GM19043 (cell line): Measurements from ENCODE around the gene APBA2.

Experiments used
- ATAC-seq: cut with Tn5 transposase; IDR thresholded peaks from one replicate; pipeline ENCODE4 v1.9.1; 2021; ENCODE audit warnings: low read depth; ENCODE audit not compliant: unreplicated experiment

The APBA2 gene

DNA sequence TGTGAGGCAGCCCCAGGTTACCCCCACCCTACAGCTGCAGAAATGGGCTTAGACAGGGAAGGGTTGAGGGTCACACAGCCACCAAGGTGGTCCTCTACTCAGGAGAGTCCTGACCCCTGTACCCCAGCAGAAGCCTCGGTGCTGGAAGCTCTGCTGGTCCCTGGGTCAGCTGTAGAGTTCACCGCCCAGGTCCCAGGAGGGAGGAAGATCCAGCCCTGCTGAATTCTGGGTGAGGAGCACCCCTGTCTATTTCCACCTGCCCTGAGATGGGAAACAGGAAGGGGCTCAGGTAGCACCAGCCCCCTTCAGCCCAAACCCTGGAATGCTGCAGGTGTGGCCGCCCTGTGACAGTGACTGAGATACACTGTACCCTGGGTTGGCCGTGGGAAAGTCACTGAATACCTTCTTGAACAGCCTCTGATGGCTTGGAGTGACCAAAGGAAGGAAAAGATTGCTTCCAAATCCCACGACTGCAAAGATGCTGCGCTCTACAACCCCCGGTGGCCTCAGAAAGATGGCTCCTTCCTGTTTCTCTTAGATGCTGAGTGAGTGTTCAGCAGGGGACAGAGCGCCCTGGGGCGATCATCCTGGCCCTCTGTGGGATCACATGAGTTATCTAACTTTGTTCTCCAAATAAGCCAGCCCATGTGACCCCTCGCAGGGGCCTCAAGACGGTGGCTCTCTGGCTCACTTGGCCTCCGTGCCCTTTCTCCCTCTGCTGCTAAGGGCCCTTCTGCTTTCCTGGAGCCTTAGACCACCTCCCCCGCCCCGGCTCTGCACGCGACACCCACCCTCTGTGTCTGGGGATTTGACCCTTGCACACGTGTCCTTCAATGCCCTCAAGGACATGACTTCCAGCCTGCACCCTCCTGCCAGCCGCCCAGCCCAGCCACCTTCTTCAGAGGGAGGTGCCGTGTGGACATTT lies 242.0 kb downstream of the APBA2 start:
- no peak for ATAC-seq

DNA sequence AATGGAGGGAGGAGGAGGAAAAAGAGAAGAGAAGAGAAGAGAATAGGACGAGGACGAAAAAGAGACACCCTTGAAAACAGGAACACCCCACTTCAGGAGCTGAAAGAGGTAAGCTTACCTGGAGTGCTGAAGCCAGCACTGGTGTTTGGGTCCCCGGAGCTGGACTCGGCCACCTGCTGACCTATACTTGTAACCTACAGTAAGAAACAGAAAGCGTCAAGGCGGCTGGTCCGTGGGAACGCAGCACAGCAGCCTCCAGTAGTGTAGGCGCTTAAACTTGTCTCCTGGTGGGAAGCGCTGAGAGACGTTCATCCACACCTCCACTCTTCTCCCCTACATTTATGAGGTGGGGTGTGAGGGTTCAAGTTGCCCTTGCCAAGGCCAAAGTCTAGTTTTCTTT lies 242.9 kb downstream of the APBA2 start:
- ATAC-seq = no peak

DNA sequence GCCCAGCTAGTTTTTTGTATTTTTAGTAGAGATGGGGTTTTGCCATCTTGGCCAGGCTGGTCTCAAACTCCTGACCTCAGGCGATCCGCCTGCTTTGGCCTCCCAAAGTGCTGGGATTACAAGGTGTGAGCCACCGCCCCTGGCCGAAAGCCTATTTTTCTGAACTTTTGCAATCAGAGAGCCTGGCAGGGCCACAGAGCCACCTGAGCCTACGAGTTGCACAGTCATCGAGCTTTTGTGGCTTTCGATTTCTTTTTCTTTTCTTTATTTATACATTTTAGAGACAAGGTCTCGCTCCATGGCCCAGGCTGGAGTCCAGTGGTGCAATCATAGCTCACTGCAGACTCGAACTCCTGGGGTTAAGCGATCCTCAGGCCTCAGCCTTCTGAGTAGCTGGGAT lies 243.4 kb downstream of the APBA2 start:
- no peak for ATAC-seq

DNA sequence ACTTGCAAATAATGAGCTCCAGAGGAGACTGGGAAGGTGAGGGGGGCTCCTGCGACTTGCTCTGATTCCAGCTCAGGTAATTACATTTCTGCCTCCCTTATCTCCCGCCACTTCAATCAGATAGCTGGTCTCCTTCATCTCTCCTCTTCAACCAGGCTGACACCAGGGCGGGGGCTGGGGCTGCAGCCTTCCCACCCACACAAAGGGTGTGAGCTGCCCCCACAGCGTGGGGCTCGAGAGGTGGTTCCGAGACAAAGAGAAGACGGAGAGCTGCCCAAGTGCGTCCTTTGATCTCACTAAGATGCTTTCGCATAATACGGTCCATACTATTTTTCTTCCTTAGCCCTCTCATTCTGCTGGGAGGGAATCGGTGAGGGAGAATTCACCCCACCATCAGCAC lies 244.2 kb downstream of the APBA2 start:
- ATAC-seq = no peak

DNA sequence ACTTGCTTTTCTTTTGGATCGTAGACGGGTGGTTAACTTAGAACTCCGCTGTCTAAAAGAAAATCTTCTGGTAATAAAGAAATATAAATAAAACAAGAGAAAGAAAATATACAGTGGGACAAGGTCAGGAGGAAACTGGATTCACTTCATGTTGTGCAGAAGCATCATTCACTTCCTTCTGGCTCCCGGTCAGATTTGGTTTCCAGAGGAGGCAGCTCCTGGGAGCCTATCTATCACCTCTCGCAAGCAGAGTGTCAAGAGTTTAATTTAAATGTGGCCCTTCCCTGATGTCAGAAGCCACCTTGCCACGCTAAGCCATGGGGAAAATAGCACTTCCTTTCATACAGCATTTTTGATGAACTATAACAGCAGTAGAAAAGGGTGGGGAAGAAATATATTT lies 244.7 kb downstream of the APBA2 start:
- no peak for ATAC-seq

DNA sequence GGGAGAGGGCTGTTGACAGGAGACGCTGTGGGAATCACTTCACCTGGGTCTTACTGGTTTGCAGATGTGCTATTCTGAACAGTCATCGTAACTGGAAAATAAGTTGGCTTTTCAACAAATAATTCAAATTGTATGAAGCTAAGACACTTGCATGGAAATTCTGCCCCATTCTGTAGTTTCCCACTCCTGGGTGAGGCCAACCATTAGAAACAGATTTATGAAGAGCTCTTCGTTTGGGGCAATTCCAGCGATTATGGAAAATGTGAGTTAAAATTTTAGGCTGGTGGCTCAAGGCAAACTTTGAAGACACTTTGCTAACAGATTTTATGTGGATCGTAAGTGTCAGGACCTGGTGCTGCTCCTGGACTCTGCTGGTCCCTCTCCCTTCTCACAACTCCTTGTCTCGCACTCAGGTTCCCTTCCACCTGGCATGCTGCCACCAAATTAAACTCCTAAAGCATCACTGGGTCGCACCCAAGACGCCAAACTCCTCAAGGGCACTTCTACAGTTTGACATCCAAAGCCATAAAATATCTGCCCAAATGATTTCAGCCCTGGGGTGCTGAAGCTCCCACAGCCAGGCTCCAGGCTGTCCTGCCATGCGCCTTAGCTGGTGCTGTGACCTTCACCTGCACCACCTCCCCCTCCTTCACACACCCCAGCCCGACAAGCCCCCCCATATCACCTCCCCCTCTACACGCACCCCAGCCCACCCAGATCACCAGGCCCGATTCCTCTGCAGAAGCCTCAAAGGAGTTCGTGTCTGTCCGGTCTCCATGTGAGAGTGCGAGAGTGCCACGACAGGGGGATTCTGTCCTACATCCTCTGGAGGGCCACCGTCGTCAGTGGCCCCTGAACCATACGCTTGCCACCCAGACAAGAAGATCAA lies 245.4 kb downstream of the APBA2 start:
- ATAC-seq = no peak

DNA sequence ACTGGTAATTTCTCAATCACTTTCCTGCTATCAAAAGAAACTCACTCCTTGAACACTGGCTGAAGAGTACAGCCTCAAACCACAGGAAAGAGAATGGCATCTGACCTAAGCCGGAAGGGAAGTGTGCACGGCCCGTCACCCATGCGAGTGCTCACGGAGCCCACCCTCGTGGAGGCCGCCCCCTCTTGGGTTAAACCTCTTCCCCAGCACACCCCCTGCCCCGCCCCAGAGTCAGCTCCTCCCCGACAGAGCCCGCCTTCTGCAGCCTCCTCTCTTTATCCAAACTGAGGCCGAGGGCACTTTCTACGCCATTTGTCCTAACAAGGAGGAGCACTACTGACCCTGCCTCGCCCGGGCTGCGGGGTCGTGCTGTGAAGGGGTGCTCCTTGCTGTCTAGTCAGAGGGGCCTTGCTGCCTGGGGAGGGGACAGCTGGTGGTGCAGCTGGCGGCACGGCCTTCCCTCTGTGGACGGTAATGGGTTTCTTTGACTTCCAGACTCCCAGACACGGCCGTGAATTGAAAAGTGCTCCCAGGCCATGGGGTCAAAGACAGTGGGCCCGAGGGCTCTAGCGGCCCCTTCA lies 246.2 kb downstream of the APBA2 start:
- no peak for ATAC-seq

DNA sequence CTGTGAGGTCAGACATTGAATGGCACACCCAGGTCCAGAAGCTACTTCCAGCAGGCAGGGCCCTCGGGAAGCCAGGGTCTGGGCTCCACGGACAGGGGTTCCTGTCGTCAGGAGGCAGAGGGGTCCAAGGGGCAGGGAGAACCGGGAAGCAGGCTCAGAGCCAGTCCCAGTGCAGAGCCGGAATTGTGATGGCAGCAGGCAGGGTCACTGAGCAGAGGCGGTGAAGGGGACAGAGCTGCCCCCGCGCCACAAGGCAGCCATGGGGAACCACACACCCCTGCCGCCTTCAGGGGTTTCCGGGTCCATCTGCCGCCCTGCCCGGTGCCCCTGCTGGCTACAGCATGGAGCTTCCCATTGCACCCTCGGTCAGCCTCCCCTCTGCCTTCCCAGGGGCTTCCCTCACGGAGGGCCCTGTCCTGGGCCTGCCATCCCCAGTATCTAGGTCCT lies 247.0 kb downstream of the APBA2 start:
- ATAC-seq = no peak

DNA sequence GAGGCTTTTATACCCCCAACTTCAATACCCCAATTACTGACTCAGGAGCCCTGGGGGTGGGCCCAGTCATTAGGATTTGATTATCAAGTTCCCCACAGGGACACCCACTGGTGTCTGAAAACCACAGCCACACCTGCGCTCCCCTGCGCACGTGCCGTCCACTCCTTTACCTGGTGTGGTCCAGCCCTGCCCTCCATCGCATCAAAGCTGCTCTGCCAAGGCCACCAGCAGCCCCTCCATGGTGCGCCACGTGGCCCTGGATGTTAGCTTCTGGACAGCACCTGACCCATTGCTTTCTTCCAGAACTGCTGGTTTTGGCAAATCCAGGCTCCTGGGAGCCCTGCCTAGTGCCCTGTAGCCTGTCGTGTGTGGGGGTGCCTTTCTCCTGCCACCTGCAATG lies 247.5 kb downstream of the APBA2 start:
- no peak for ATAC-seq

DNA sequence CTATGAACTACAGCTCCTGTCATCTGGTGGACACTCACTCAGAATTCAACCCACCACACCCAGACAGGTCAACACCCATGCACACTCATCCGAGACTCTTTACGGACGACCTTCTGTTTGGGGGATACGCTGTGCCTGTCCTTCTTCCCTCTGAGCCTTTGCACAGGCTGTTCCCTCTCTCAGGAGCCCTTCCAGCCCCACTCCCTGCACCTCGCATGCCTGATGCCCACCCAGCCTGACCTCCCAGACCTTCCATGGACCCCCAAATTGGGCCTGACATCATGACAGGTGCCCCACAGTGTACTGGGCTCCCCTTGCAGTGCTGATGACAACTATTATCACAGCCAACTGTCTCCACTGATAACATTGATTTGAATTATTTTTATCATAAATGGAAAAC lies 248.0 kb downstream of the APBA2 start:
- no peak for ATAC-seq

DNA sequence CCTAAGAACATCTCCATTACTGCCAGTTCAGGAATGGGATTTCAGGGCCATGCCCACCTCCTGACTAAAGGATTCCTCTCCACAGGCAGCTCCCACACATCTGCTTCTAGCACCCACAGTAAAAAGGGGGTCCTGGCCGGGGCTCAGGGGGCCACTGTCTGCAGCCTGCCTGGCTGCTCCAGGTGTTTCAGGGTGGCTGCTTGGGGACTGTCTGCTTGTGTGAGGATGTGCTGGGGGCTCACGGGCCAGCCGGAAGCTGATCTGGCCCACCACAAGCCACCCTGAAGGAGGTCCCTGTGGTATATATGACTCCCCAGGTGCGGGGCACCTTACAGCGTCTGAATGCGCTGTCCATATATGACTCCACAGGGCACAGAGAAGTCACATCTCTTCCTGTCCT lies 248.5 kb downstream of the APBA2 start:
- ATAC-seq = no peak

DNA sequence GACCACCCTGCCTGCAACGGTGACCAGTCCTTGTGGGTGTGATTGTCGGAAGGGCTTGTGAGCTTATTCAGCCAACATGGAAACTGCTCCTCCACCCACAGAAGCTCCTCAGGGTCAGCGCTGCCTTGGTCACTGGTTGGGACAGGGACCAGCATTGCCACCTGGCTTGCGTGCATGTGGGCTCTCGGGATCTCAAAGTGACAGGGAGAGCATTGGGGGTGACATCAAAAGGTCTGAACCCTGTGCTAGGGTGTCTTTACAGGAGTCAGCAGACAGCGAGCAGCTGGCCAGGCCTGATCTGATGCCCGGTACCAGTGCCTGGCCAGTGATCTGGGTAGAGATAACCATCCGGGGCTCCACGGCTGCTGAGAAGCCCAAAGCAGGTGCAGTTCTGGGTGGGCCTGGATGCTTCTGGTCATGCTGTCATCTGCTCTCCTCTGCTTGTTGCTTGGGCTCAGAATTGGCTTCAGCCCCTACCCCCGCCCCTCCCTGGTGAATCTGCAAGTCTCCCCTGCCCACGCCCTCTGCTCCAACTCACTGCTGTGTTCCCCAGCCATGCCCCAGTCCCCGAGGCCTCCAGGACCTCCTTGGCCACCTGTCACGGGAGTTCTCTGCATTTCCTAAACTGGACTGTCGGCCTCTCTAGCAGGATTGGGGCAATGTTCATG lies 249.0 kb downstream of the APBA2 start:
- ATAC-seq = no peak

DNA sequence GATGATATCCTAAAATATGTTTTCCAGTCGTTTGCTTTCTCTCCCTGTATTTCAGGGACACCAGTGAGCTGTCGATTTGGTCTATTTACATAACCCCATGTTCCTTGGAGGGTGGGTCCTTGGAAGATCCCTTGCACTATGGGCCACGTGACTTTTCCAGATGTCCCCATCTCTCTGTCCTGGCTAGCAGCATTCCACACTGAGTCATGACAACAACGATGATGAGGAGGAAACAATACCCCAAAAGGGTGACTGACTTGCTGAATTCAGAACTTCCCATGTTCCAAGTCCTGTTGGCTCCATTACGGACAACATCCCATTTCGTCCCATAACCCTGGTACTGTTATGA lies 249.5 kb downstream of the APBA2 start:
- no peak for ATAC-seq

DNA sequence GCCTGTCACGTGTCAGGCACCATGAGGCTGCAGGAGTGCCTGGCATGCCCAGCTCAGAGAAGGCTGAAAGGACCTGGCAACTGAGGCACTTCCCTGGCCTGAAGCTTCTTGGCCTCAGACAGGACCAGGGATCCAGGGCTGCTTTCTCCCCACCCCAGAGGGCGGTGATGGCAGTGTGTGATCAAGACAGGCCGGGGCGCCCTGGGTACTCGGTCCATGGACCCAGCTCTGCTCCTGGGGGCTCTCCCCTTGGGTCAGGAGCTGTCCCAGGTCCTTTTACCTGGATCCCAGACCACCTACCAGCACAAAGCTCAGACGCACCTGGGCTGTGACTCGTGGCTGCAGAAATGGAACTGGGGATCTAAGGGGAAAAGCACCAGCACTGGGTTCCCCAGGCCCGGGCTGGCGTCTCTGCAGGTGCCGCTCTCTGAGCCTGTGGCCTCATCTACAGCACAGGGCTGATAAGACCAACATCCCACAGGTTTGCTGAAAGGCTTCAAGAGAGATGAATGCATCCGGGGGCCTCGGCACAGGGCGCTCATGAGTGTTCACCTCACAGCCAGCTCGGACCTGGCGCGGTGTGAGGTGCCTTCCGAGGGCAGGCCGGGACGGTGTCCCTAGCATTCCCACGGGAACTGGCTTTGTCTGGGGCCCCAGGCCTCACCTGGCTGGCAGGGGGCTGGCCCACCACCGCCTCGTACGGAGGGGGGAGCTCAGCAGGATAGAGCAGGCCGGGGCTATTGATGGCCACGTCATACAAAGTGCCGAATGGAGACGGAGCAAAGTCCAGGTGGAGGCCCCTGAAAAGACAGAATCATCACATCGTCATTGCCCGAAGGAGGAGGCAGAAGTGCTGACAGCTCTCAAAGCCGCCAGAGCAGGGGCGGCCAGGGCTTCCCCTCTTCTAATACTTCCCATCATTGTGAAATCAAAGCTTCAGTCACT lies 250.2 kb downstream of the APBA2 start:
- ATAC-seq = no peak

DNA sequence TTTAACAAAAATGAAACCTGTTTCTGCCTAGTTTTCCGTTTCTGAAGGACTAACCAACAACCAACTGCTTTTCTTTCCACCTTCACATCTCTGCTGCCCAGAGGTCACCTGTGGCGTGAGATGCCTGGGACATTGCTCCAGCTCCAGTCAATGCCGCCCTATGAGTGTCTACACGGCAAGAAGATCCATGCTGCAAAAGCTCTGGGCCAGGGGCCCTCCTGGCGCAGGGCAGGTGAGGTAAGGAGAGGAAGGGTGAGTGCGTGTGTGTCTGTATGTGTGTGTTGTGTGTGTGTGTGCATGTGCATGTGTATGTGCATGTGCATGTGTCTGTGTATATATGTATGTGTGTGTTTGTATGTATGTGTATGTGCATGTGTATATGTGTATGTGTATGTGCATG lies 252.5 kb downstream of the APBA2 start:
- no peak for ATAC-seq

DNA sequence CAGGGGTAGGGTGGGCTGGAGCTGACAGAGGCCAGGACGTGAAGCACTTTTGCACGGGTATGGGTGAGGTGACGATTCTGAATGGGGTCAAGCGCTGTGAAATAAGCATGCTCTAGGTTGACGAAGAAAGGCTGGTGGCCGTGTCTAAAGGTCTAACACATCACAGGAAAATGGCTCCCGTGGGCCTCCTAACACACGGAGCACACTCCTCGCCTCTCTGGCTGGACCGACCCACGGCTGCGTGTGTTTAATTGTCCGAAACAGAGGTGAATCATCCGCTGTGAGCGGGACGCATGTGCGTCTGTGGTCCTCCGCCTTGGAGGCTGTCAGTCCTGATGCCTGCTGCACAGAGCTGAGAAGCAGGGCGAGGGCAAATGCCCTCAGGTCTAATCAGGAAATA lies 253.3 kb downstream of the APBA2 start:
- ATAC-seq = no peak

DNA sequence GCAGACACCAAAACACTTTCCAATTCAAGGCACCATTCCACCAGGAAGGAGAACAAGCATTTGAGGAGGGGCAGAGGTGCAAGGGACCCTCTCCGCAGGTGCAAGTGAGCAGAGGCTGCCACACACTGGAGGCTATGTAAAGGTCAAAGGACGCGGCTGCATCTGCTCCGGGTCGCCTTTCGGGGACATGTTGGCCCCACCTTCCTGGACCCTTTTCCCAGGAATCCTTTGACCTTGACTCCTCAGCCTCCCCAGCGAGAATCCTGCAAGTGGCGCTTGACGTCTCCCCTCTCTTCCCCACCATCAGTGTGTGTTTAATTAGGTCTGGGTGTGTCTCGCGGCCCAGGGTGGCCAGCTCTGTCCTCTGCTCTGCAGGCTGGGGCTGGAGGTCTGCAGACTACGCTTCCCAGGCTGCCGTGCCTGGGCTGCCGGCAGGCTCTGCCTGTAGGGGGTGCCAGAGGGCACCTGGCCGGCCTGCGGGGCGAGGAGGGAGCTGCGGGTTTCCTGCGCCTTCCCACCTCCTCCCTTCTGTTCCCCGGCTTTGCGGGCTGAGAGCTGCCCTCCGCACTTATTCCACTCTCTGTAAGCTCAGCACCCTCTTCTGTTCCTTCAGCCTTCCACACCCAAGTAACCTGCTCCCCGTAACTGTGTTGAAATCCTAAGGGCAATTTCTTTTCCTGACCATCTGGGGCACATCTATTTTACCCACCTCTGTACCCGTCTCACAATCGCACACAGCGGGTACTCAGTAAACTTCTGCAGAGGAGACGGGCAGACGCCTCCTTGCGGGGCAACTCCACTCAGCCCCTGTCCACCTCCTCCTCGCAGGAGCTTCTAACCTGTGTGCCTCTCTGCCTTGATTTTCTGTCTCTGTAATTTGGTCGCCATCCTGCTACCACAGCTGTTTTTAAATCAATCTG lies 254.0 kb downstream of the APBA2 start:
- peak; percentile 54 for ATAC-seq

DNA sequence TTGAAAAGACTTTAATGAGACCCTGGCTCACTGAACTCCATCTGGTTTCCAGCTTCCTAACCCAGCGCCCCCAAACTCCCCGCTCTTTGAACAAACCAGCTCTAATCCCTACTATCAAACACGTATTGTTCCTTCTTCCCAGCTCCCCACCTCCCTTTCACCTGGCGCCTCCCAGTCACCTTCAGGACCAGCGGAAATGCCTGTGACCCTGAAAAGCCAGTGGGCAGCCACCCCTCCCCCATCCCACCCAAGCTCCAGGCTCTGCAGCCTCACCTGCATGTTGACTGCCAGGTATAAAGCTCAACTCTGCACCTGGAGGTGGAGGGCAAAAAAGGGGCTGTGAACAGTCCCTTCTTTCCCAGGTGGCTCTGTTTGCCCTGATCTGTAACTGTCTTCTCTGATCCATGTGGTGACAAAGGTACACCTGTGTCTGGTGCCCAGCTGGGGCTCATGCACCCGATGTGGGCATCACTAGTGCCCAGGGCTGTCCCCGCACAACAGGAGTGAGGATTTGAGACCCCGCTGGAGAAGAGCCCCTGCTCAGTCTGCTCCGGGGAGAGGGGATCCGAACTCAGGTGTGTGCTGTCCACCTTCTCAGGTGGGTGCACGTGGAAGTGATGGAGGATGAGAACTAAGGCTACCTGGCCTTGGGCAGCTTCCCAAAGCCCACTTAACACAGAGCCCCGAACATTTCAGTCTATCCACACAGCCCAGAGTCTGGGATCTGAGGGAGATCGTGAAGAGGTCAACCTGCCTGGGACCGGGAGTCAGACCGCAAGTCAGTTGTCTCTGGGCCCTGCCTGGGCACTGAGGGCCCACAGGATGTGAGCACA lies 254.9 kb downstream of the APBA2 start:
- no peak for ATAC-seq
